Smooth muscle cell (in vitro differentiated cells): ENCODE results near the gene LAMTOR4. TPM values are rescaled to one million over a fixed set of nuclear protein-coding genes. Genes with fewer than 3 reads are reported as not detected.

Experiments used
- DNase-seq: peaks from one replicate; lab custom pipeline; 2025; ENCODE audit not compliant: unreplicated experiment; lab: John Stamatoyannopoulos, UW
- H2AFZ ChIP-seq: fragments of 200-600 bp; sonication (generic); 2 replicates; pipeline ENCODE4 v1.6.0; 2016; ENCODE audit warnings: antibody characterized with exemption, low read depth, mild to moderate bottlenecking
- H3F3A ChIP-seq: fragments of 200-600 bp; sonication (generic); 2 replicates; pipeline ENCODE4 v1.6.0; 2017; ENCODE audit warnings: antibody characterized with exemption, low read depth
- H3K27ac ChIP-seq: fragments of 200-600 bp; sonication (generic); 2 replicates; pipeline ENCODE4 v1.5.1; 2016; ENCODE audit warnings: low read depth, mild to moderate bottlenecking
- H3K27me3 ChIP-seq: fragments of 200-600 bp; sonication (generic); 2 replicates; pipeline ENCODE4 v1.6.1; 2016; ENCODE audit warnings: low read depth, mild to moderate bottlenecking
- H3K36me3 ChIP-seq: fragments of 200-600 bp; sonication (generic); 2 replicates; pipeline ENCODE4 v1.5.1; 2016; ENCODE audit warnings: low read depth
- H3K4me1 ChIP-seq: fragments of 200-600 bp; sonication (generic); 2 replicates; pipeline ENCODE4 v1.5.1; 2016; ENCODE audit warnings: low read depth
- H3K4me2 ChIP-seq: fragments of 200-600 bp; sonication (generic); 2 replicates; pipeline ENCODE4 v1.6.0; 2016; ENCODE audit warnings: mild to moderate bottlenecking
- H3K4me3 ChIP-seq: fragments of 200-600 bp; sonication (generic); 2 replicates; pipeline ENCODE4 v1.5.1; 2016; ENCODE audit warnings: mild to moderate bottlenecking
- H3K79me2 ChIP-seq: fragments of 200-600 bp; sonication (generic); 2 replicates; pipeline ENCODE4 v1.6.0; 2016; ENCODE audit warnings: low read depth, mild to moderate bottlenecking
- H3K9ac ChIP-seq: fragments of 200-600 bp; sonication (generic); 2 replicates; pipeline ENCODE4 v1.6.0; 2016; ENCODE audit warnings: low read depth
- H3K9me3 ChIP-seq: fragments of 200-600 bp; sonication (generic); replicated peaks from 2 replicates; pipeline ENCODE4 v1.5.1; 2016; ENCODE audit warnings: low read depth
- H4K20me1 ChIP-seq: fragments of 200-600 bp; sonication (generic); 2 replicates; pipeline ENCODE4 v1.6.0; 2016; ENCODE audit warnings: low read depth
- CTCF ChIP-seq: fragments of 200-600 bp; sonication (generic); IDR thresholded peaks from 2 replicates; pipeline ENCODE4 v1.5.1; 2017; ENCODE audit warnings: borderline replicate concordance, mild to moderate bottlenecking, antibody characterized with exemption; ENCODE audit not compliant: insufficient read depth, poor library complexity, severe bottlenecking
- WGBS: methylation state at CpG from one replicate; pipeline ENCODE4 v1.1.7; 2016; ENCODE audit warnings: low lambda C conversion rate; 5-methylcytosine and 5-hydroxymethylcytosine counted together
- polyA plus RNA-seq: library from polyadenylated mRNA; unstranded; fragments of >200 nt; fragmentation: Nextera tagmentation; extraction: Ambion mirVana; gene quantifications from 2 replicates; pipeline ENCODE4 v1.2.1, GENCODE V29; 2016
- total RNA-seq: library from RNA; depleted of rRNA; stranded (reverse); fragments of >200 nt; gene quantifications from 2 replicates; pipeline ENCODE4 v1.2.3, GENCODE V29; 2014

Gene LAMTOR4
- total and polyA plus RNA-seq, 2 experiments from 2014 or later = 108 to 203 TPM

- H3F3A ChIP-seq = peaks cover 6% of the 10 kb centered on the region
- TF ChIP-seq CTCF = no peak
- DNase-seq = no peak
- peak overlapping the region; percentile 97 for H3K4me2 ChIP-seq
- no peaks in the 10 kb centered on the region for H3K36me3 ChIP-seq
- H3K9me3 ChIP-seq = no peaks in the 10 kb centered on the region
- peak overlapping the region; percentile 95 for H3K9ac ChIP-seq
- 18% methylated on average over 29 of the region's 29 CpGs for WGBS
- peak overlapping the region; percentile 95 for H3K27ac ChIP-seq
- H2AFZ ChIP-seq = peak overlapping the region; percentile 99
- H3K4me3 ChIP-seq = peak overlapping the region; percentile 98
- H4K20me1 ChIP-seq = no peaks in the 10 kb centered on the region
- H3K4me1 ChIP-seq = peaks cover 5% of the 10 kb centered on the region
- H3K27me3 ChIP-seq = no peaks in the 10 kb centered on the region
- H3K79me2 ChIP-seq = peaks cover 2% of the 10 kb centered on the region
These were observed 22.3 kb upstream of the LAMTOR4 start for GRCh38 chr7:100126239-100126930.

- under 1% methylated on average over 54 of the region's 85 CpGs for WGBS
- DNase-seq = peak; percentile 62
These were observed 21.5 kb upstream of the LAMTOR4 start, which contains the start of gene MBLAC1 for GRCh38 chr7:100126931-100127865. MBLAC1 (plus strand) TSS chr7:100126967; CDS start chr7:100127396, 429 bp downstream.

GRCh38 chr7:100127866-100128636, 20.7 kb upstream of the LAMTOR4 start:
- peak overlapping the region; percentile 98 for H3K4me3 ChIP-seq
- no peaks in the 10 kb centered on the region for H3K9me3 ChIP-seq
- no peaks in the 10 kb centered on the region for H3K27me3 ChIP-seq
- no peaks in the 10 kb centered on the region for H3K36me3 ChIP-seq
- H3K4me1 ChIP-seq = peaks cover 8% of the 10 kb centered on the region
- H2AFZ ChIP-seq = peak overlapping the region; percentile 99
- no peak overlapping the region for H3K27ac ChIP-seq
- H4K20me1 ChIP-seq = no peaks in the 10 kb centered on the region
- H3F3A ChIP-seq = peaks cover 6% of the 10 kb centered on the region
- peak overlapping the region; percentile 97 for H3K4me2 ChIP-seq
- peak; percentile 27 for DNase-seq
- H3K9ac ChIP-seq = peak overlapping the region; percentile 95
- WGBS = 9% methylated on average over 37 of the region's 37 CpGs
- no peaks in the 10 kb centered on the region for H3K79me2 ChIP-seq
- no peak for TF ChIP-seq CTCF

More at GRCh38 chr7:100126931-100127865, 21.5 kb upstream of the LAMTOR4 start, which contains the start of gene MBLAC1:
- peak within 1 kb of the TSS; percentile 99 for H2AFZ ChIP-seq
- H3K27ac ChIP-seq = peak within 1 kb of the TSS; percentile 95
- peak within 1 kb of the TSS; percentile 95 for H3K9ac ChIP-seq
- H4K20me1 ChIP-seq = no peaks in the 10 kb centered on the region
- H3K4me3 ChIP-seq = peak within 1 kb of the TSS; percentile 98
- peak within 1 kb of the TSS; percentile 97 for H3K4me2 ChIP-seq
- no peaks in the 10 kb centered on the region for H3K79me2 ChIP-seq
- no peaks in the 10 kb centered on the region for H3K36me3 ChIP-seq
- no peaks in the 10 kb centered on the region for H3K27me3 ChIP-seq
- H3K4me1 ChIP-seq = peaks cover 5% of the 10 kb centered on the region
- no peak for TF ChIP-seq CTCF
- H3F3A ChIP-seq = peaks cover 6% of the 10 kb centered on the region
- no peaks in the 10 kb centered on the region for H3K9me3 ChIP-seq
